Stomach (tissue), 4 donors: ENCODE results near the gene TMEM271.

ENCODE experiments used
- EP300 ChIP-seq: sonication (generic); formaldehyde crosslinking; IDR thresholded peaks from one replicate; pipeline ENCODE4 v1.6.1; 2017; ENCODE audit warnings: antibody characterized with exemption
- POLR2A ChIP-seq, 4 donors: fragments of 450-650 bp; IDR thresholded peaks; one replicate each; pipeline ENCODE4 v1.6.1; 2016; ENCODE audit warnings: antibody characterized with exemption in 4 of 4, control low read depth in 2 of 4, mild to moderate bottlenecking in 1 of 4, moderate library complexity in 1 of 4
- POLR2AphosphoS5 ChIP-seq, 3 donors: sonication (generic); formaldehyde crosslinking; IDR thresholded peaks; one replicate each; pipeline ENCODE4 v1.6.1; 2016; ENCODE audit warnings: antibody characterized with exemption in 3 of 3
- TF ChIP-seq, protein P1 (sequence below), 7 experiments: fragments of 450-650 bp in 4 of 7; fragments of 200-600 bp in 3 of 7; sonication (generic) in 3 of 7; IDR thresholded peaks; one replicate each; pipeline ENCODE4 v1.5.1; 2016 to 2019; ENCODE audit warnings: antibody characterized with exemption in 7 of 7, control low read depth in 2 of 7, mild to moderate bottlenecking in 1 of 7

DNA sequence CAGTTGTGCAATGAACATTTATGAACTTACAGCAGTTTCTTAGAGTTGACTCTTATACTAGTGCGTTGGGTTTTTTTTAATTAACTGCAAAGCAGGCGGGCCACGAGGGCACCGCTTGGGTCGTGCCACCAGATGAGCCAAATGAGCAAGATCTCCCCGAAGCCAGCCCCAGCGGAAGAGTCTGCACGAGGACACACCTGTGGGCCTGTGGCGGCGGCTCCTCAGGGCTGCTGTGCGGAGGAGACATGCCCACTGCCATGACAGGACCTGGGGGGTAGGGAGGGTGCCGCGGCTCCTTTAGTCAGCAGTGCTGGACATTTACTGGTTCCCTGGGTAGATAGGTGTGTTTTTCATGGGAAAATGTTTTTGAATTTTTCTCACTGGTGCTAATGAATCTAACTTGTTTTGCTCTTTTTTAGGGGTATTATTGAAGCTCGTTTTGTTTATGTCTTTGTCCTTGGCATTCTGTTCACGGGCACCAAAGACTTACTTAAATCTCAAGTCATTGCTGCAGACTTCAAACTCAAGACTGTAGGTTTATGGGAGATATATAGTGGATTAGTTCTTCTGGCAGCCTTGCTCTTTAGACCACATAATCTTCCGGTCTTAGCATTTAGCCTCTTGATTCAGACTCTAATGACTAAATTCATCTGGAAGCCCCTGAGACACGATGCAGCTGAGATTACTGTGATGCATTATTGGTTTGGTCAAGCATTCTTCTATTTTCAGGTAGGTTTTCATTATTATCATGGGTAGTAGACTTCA is 45.9 kb downstream of the TMEM271 start:
- TF ChIP-seq, protein P1, sequence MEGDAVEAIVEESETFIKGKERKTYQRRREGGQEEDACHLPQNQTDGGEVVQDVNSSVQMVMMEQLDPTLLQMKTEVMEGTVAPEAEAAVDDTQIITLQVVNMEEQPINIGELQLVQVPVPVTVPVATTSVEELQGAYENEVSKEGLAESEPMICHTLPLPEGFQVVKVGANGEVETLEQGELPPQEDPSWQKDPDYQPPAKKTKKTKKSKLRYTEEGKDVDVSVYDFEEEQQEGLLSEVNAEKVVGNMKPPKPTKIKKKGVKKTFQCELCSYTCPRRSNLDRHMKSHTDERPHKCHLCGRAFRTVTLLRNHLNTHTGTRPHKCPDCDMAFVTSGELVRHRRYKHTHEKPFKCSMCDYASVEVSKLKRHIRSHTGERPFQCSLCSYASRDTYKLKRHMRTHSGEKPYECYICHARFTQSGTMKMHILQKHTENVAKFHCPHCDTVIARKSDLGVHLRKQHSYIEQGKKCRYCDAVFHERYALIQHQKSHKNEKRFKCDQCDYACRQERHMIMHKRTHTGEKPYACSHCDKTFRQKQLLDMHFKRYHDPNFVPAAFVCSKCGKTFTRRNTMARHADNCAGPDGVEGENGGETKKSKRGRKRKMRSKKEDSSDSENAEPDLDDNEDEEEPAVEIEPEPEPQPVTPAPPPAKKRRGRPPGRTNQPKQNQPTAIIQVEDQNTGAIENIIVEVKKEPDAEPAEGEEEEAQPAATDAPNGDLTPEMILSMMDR (IDR thresholded peaks at IDR 0.05) = no peak
- TF ChIP-seq POLR2AphosphoS5 (IDR thresholded peaks at IDR 0.05) (no peak), POLR2A (IDR thresholded peaks at IDR 0.05) (no peak), EP300 (no peak)
